B cell (primary cell): ENCODE results near the gene ADIG.

ENCODE experiments used
- EZH2 ChIP-seq: IDR thresholded peaks from 2 replicates; pipeline ENCODE4 v1.6.1; 2012; ENCODE audit warnings: borderline replicate concordance, low read depth, mild to moderate bottlenecking, moderate library complexity, low read length; ENCODE audit not compliant: insufficient read depth, poor library complexity, severe bottlenecking
- TF ChIP-seq, protein P1 (sequence below): fragments of 200-600 bp; IDR thresholded peaks from one replicate; pipeline ENCODE4 v1.8.0; 2022; ENCODE audit warnings: antibody characterized with exemption, mild to moderate bottlenecking

DNA sequence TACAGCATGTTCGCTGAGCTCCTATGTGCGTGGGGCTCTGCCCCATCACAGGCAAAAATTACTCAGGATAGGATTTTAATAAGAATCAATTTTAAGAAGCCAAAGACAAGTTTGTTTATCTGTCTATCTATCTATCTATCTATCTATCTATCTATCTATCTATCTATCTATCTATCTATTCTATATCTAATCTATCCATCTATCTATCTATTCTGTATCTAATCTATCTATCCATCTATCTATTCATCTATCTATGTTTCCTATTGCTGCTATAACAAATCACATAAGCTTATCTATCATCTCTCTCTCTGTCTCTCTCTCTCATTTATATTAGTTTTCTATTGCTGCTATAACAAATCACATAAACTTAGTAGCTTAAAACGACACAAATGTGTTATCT is 22.3 kb downstream of the ADIG start:
- TF ChIP-seq, protein P1, sequence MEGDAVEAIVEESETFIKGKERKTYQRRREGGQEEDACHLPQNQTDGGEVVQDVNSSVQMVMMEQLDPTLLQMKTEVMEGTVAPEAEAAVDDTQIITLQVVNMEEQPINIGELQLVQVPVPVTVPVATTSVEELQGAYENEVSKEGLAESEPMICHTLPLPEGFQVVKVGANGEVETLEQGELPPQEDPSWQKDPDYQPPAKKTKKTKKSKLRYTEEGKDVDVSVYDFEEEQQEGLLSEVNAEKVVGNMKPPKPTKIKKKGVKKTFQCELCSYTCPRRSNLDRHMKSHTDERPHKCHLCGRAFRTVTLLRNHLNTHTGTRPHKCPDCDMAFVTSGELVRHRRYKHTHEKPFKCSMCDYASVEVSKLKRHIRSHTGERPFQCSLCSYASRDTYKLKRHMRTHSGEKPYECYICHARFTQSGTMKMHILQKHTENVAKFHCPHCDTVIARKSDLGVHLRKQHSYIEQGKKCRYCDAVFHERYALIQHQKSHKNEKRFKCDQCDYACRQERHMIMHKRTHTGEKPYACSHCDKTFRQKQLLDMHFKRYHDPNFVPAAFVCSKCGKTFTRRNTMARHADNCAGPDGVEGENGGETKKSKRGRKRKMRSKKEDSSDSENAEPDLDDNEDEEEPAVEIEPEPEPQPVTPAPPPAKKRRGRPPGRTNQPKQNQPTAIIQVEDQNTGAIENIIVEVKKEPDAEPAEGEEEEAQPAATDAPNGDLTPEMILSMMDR: no peak
- no peak for TF ChIP-seq EZH2
